ENCODE results near the gene HNRNPC.

DNA sequence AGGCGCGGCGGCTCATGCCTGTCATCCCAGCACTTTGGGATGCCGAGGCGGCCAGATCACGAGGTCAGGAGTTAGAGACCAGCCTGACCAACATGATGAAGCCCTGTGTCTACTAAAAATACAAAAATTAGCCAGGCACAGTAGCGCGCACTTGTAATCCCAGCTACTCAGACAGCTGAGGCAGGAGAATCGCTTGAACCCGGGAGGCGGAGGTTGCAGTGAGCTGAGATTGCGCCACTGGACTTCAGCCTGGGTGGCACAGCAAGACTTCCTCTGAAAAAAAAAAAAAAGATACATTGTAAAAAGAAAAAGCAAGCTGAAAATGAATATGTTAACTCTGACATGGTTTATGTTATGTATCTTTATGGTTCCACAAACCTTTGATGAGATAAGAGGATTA lies 44.3 kb upstream of the HNRNPC start:
- TF ChIP-seq, protein P1, sequence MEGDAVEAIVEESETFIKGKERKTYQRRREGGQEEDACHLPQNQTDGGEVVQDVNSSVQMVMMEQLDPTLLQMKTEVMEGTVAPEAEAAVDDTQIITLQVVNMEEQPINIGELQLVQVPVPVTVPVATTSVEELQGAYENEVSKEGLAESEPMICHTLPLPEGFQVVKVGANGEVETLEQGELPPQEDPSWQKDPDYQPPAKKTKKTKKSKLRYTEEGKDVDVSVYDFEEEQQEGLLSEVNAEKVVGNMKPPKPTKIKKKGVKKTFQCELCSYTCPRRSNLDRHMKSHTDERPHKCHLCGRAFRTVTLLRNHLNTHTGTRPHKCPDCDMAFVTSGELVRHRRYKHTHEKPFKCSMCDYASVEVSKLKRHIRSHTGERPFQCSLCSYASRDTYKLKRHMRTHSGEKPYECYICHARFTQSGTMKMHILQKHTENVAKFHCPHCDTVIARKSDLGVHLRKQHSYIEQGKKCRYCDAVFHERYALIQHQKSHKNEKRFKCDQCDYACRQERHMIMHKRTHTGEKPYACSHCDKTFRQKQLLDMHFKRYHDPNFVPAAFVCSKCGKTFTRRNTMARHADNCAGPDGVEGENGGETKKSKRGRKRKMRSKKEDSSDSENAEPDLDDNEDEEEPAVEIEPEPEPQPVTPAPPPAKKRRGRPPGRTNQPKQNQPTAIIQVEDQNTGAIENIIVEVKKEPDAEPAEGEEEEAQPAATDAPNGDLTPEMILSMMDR (IDR thresholded peaks at IDR 0.05), result no peak
- TF ChIP-seq EZH2 (IDR thresholded peaks at IDR 0.05), result no peak
- no peak for TF ChIP-seq EZH2phosphoT487 (IDR thresholded peaks at IDR 0.05)

Data from neural progenitor cell (in vitro differentiated cells).